K562 treated with DMSO at 1 percent for 4 hours (cell line): ENCODE results near the gene TLR5. TPM values are rescaled to one million over a fixed set of nuclear protein-coding genes. Genes with fewer than 3 reads are reported as not detected.

Source experiments
- total RNA-seq: library from RNA; unstranded; fragments of 300-600 nt; gene quantifications from 2 replicates; pipeline ENCODE4 v1.2.3, GENCODE V29; 2022; ENCODE audit not compliant: insufficient read depth

TLR5 gene, protein sequence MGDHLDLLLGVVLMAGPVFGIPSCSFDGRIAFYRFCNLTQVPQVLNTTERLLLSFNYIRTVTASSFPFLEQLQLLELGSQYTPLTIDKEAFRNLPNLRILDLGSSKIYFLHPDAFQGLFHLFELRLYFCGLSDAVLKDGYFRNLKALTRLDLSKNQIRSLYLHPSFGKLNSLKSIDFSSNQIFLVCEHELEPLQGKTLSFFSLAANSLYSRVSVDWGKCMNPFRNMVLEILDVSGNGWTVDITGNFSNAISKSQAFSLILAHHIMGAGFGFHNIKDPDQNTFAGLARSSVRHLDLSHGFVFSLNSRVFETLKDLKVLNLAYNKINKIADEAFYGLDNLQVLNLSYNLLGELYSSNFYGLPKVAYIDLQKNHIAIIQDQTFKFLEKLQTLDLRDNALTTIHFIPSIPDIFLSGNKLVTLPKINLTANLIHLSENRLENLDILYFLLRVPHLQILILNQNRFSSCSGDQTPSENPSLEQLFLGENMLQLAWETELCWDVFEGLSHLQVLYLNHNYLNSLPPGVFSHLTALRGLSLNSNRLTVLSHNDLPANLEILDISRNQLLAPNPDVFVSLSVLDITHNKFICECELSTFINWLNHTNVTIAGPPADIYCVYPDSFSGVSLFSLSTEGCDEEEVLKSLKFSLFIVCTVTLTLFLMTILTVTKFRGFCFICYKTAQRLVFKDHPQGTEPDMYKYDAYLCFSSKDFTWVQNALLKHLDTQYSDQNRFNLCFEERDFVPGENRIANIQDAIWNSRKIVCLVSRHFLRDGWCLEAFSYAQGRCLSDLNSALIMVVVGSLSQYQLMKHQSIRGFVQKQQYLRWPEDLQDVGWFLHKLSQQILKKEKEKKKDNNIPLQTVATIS
- total RNA-seq, result 0.44 TPM in 1 of 2 replicates, not detected in the other

DNA sequence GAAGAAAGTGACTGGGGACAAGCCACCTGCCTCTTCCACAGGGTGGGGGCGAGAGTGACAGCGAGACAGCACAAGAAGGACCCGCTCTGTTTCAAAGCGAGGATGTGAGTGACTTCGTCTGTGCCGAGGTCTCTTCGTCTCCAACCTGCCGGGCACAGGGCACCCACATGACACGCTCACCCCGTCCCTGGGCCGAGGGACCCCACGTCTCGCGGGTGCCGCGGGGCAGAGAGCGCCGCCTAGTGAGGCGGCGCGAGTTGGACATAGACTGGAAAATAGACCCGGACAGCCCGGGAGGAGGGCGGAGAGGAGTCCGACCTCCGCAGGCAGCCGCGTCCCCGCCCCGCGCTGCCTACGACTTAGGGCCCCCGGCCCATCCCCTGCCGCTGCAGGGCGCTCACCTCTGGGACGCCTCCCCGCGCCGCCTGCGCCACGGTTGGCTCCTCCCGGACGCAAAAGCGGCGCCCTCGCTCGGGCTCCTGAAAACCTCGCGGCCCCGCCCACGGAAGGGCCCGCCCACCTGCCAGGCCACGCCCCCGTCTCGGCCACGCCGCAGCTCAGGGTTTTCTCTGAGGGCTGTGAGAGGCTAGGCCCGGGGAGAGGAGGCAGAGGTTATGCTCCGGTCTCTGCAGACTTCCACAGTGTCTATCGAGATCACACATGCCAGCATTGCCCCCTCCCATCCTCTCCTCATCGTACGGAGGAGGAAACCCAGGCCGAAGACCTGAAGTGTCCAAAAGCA is at the start of gene TLR5:
TSS of gene TLR5 (minus strand) at position 454 of the 742 bp plus-strand sequence. CDS start 30,217 bp downstream, outside the sequence.

Other genes with a start within 250 kb of the TLR5 start
- not detected in 2 replicates for gene SUSD4, start 220.9 kb upstream of the TLR5 start, total RNA-seq